Limb (tissue), 2 donors: ENCODE data around the gene GHRHR.

ENCODE experiments used
- DNase-seq, 2 donors: peaks; one replicate each; pipeline ENCODE4 v3.0.0-alpha.2; 2016; ENCODE audit errors: extremely low spot score in 2 of 2

GHRHR gene

GRCh38 chr7:30968294-30968693 lies 4.5 kb downstream of the GHRHR start:
- DNase-seq: no peak

- DNase-seq: no peak
These were observed 5.2 kb downstream of the GHRHR start for GRCh38 chr7:30968747-30969603.

DNA sequence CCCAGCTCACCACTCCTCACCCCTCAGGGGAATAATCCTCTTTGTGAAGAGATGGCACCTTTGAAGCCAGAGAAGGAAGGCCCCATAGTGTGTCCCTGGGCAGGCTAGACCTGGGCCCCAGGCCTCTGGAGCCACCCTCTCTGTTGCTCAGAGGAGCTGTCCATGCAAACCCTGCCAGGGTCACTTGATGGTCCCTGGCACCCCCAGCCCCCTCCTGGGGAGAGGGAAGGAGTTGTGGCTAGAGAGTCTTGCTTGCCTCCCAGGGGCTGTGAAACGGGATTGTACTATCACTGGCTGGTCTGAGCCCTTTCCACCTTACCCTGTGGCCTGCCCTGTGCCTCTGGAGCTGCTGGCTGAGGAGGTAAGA lies 5.8 kb downstream of the GHRHR start:
- no peak for DNase-seq

- DNase-seq: no peak
These were observed 6.3 kb downstream of the GHRHR start for GRCh38 chr7:30970074-30970473.

- DNase-seq: no peak
These were observed 6.9 kb downstream of the GHRHR start for GRCh38 chr7:30970594-30971094.

- no peak for DNase-seq
These were observed 7.7 kb downstream of the GHRHR start for GRCh38 chr7:30971440-30971839.

DNA sequence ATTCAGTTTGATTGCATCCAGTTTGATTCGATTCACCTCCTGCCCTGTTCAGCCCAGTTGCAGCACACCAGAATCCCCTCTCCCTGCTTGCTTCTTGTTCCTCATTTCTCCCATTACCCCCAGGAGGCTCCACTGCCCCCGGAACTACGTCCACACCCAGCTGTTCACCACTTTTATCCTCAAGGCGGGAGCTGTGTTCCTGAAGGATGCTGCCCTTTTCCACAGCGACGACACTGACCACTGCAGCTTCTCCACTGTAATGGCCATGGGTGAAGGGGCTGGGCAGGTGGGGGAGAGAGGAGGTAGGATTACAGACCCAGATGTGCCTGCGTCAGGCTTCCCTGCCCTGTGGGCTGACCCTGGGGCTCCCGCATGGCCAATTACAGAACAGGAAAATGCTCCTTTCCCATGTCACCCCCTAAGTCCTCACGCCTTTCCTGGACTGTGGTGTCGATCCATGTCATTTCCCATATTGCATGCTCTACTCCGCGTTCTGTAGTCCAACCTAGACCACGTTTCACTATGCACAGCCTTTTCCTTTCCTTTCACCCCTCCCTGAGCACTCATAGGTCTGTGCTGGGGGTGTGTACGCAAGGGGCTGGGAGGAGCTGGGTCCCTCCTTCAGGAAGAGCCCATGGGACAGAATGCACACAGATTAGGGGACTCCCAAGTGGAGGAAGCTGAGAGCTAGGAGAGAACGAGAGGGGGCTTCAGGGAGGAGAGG lies 8.2 kb downstream of the GHRHR start:
- no peak for DNase-seq

- DNase-seq: no peak
These were observed 9.5 kb downstream of the GHRHR start for GRCh38 chr7:30973292-30973691.

GRCh38 chr7:30973791-30974604 lies 10.2 kb downstream of the GHRHR start:
- no peak for DNase-seq

GRCh38 chr7:30974605-30975255 lies 11.0 kb downstream of the GHRHR start:
- DNase-seq: peak in 1 of 2 donors; percentile 22

DNA sequence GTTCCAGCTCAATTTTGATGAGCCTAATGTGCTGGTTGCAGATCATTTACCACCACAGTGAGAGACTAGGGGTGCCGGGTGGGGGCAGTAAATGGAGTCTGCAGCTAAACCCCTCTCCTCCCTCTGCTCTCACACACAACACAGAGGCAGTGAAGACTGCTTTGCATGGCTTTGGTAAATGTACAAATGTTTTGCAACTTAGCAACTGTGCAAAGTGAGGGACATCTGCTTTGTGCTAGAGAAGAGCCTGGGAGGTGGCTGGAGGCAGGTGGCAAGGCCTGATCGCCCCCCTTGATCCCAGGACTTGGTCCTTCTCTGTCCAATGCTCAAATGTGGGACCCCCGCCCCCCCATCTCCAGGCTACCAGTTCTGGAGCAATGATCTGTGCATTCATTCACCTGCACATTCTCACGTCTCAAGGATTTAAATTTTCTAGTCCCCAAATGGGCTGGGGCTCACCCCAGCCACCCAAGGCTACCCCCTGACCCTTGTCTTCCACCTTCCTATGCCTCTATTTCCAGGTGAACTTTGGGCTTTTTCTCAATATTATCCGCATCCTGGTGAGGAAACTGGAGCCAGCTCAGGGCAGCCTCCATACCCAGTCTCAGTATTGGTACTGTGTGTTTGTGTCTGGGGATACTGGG lies 11.6 kb downstream of the GHRHR start:
- DNase-seq: no peak

DNA sequence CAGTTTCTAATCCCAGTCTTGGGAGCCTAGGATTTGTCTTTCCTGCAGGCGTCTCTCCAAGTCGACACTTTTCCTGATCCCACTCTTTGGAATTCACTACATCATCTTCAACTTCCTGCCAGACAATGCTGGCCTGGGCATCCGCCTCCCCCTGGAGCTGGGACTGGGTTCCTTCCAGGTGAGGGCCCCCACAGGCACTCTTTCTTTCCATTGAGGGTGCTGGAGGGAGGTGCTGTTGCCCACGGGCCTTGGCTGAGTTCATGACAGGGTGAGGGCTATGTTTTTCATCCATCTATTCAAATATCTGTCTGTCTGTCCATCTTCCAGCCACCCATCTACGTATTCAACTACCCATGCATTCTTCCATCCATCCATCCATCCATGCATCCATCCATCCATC lies 12.6 kb downstream of the GHRHR start:
- DNase-seq: no peak

- no peak for DNase-seq
These were observed 13.5 kb downstream of the GHRHR start for GRCh38 chr7:30977222-30977621.

GRCh38 chr7:30977896-30978564 lies 14.3 kb downstream of the GHRHR start:
- DNase-seq: no peak

- DNase-seq: no peak
These were observed 15.3 kb downstream of the GHRHR start for GRCh38 chr7:30979027-30979426.

- peak in 1 of 2 donors; percentile 19 for DNase-seq
These were observed 16.4 kb downstream of the GHRHR start for GRCh38 chr7:30980194-30980593.

GRCh38 chr7:30980751-30981150 lies 17.0 kb downstream of the GHRHR start:
- peak in 1 of 2 donors; percentile 18 for DNase-seq

- DNase-seq: peak; percentile 82 to 92
These were observed 19.5 kb downstream of the GHRHR start for GRCh38 chr7:30983042-30983913.

DNA sequence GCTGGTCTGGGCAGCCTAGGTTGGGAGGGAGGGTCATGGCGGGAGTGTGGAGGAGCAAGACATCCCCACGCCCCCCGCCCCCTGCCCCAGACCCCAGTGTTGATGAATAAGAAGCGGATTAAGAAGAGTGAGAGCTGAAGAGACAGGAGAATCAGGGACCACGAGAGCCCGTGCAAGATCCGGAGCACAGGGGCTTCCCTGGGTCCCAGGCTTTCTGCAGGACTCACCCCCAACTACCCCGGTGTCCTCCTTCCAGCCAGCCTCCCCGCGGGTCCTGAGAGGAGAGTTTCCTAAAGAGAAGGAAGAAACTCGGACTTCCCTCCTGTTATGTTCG lies 20.1 kb downstream of the GHRHR start:
- no peak for DNase-seq
